ENCODE data around the gene KDM2B.
"Not testable (repeated sequence)": the region's sequence is repeated elsewhere in the genome, so short reads cannot be mapped to it uniquely, and the experiment has no call there.

Gene KDM2B

DNA sequence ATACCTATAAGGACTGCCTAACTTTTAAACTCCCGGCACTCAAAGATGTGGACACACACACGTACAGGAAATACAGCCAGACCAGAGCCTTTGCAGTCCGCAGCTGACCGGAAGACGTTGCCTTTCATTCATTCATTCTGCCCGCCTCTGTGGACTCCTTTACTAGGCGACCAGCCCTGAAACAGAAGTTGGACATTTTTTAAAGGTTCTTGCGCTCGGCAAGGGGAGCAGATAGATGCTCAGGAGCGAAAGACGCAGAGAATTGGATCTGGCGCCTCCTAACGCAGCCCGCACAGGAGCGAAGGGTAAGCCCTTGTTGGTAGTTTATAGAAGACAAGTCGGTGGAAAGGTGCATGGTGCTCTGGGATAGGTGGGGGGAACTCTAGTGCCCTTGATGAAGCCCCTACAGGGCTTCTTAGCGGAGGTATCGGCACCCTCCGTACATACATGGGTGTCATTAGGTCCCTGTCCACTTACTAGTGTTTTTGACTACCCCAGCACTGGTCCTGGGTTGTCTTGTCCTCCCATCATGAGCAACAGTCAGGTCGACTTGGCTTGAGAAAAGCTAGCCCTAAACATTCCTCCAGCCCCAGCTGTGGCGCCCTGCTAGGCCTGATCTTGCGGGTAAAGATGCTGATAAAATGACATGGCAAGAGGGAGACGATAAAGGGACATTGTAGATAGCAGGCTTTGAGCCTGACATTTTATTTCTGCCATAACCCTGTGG is at the start of gene KDM2B:
Gene KDM2B (minus strand): TSS at position 65 of the 727 bp plus-strand sequence. CDS start 112 bp downstream, outside the sequence.
- no peak for DNase-seq

DNA sequence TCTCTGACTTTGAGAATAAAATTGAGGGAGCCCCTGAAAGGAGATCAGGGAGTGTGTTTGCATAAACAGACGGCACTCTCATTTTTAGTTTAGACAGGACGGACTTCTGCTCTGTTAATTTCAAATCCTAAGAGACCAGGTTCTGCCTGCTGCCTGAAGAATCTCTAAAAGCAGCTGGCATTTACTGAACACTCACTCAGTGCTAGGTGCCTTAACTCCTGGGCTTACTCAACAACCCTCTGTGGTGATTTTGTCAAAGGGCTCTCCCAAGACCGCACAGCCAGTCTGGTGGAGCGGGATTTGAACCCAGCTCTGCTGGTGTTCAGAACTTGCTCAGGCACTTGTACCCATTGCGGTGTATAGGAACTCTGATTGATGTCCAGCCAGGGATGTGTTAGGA is 47.7 kb upstream of the KDM2B start:
- DNase-seq, result no peak

DNA sequence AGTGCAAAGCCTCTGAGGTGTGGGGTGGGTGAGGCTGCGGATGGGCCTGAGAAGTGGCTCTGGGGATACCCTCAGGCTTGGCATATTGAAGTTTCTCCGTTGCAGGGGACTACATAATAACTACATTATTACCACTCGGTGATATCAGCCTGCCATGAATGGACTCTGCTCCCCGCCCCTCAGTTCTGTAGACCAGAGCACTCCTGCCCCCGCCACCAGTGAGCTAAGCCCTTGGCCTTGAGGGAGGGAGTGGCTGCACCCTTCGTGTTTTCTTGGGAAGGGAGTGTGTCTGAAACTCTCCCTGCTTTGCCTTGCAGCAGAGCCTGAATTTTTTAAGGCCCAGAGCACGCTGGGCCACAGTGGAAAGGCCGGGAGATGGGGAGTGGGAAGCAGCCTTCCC is 47.2 kb upstream of the KDM2B start:
- DNase-seq, result peak; percentile 68

DNA sequence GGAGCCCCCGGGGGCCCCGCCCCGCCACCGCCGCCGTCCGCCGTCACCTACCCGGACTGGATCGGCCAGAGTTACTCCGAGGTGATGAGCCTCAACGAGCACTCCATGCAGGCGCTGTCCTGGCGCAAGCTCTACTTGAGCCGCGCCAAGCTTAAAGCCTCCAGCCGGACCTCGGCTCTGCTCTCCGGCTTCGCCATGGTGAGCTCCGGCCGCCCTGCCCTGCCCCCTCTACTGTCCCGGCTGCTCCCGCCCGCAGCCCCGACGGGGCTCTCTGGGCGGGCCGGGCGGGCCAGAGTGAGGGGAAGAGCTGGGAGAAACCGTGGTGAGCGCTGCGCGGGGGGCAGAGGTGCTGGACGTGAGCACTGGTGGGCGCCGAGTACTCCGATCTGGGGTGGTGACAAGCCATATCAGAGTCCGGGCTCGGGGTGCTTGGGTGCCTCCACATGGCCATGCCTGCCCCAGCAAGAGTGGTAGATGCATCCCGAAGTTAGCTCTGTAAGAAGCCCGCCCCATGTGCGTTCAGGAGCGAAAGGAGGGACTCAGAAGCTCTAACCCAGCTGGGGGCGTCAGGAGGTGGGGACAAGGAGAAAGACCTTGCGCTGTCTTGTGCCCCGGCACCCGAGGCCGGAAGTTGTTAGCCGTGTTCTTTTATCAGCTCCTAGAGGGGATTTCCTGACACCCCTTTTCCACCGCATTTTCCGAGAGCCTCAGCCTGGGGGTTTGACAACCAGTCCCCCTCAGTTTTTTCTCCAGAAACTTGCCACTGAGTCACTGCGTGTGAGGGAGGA is 46.2 kb upstream of the KDM2B start:
- peak; percentile 92 for DNase-seq

DNA sequence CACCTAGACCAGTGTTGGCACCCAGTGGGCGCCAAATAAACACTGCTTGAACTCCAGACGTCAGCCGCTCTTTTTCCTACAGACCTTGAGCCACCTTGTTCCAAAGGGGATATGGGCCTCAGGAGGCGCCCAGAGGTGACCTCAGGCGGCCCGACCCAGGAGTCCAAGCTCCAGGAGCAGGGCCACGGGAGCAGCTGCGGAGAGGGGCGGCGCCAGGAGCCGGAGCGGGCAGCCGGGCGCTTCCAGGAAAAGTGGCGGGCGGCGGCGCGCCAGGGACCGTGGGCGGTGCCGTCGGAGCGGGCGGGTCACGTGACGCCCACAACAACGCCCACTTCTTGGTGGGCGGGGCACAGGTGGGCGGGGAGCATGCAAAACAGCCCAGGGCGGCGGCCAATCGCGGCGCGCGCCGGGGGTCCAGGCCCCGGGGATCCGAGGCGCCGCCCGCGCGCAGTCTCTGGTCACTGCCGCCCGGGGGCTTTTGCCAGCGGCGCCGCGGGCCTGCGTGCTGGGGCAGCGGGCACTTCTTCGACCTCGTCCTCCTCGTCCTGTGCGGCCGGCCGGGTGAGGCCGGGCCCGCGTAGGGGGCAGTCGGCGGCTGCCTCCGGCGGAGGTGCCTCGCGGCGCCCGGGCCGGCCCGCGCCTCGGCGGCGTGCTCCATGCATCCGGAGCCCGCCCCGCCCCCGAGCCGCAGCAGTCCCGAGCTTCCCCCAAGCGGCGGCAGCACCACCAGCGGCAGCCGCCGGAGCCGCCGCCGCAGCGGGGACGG is 45.4 kb upstream of the KDM2B start, which contains the start of gene ORAI1:
Gene ORAI1 (plus strand): TSS at position 444 of the 766 bp plus-strand sequence.
- DNase-seq, result peak; percentile 99

DNA sequence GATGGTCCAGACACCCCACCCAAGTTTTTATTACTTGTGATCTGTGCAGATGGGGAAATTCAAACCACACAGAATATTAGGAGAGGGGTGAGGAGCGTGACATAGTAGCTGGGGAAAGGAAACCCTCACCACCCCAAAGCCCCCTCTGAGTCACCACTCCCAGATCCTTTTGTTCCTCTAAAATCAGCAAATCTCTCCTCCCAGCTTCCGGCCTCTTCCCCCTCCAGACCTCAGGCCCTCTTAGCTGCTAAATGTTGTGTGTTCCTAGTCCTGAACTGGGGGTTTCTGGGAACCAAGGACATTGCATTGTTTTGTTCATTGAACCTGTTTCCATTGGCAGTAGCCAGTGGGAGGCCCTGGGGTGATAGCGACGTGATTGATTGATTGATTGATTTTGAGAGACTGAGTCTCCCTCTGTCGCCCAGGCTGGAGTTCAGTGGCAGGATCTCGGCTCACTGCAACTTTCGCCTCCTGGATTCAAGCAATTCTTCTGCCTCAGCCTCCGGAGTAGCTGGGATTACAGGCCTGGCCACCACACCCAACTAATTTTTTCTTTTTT is 39.6 kb upstream of the KDM2B start:
- DNase-seq, result no peak

DNA sequence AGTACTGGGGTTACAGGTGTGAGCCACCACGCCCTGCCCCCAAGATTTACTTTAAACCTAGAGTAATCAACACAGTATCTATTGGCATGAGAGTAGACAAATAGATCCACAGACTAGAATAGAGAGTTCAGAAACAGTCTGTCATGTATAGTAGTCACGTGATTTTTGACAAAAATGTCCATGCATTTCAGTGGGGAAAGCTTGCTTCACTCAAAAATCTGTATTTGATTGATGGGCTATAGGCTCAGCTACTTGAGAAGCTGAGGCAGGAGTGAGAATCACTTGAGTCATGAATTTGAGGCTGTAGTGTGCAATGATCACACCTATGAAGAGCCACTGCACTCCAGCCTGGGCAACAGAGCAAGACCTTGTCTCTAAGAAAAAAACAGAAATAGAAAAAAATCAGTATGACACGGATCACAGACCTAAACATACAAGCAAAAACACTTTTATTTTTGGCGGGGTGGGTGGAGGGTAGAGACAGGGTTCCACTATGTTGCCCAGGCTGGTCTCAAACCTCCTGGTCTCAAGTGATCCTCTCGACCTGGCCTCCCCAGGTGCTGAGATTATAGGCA is 37.9 kb upstream of the KDM2B start:
- no peak for DNase-seq

DNA sequence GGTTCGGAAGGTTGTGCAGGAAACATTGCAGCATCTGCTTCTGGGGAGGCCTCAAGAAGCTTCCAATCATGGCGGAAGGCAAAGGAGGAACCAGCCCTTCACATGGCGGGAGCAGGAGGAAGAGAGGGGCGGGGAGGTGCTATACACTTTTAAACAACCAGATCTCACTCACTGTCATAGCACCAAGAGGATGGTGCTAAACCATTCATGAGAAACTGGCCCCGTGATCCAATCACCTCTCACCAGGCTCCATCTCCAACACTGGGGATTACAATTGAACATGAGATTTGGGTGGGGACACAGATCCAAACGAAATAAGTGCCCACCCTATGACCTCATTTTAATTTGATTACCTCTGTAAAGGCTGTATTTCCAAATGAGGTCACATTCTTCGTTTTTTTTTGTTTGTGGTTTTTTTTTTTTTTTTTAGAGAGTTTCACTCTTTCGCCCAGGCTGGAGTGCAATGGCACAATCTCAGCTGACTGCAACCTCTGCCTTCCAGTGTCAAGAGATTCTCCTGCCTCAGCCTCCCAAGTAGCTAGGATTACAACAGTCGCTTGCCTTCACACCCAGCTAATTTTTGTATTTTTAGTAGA is 34.1 kb upstream of the KDM2B start:
- no peak for DNase-seq

DNA sequence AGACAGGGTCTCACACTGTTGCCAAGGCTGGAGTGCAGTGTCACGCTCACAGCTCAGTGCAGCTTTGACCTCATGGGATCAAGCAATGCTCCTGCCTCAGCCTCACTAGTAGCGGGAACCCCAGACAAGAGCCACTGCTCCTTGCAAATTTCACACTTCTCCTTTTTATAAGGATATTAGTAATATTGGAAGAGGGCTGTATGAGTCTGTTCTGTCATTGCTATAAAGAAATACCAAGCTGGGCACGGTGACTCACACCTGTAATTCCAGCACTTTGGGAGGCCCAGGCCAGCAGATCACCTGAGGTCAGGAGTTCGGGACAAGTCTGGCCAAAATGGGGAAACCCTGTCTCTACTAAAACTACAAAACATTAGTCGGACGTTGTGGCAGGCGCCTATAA is 32.6 kb upstream of the KDM2B start:
- no peak for DNase-seq

DNA sequence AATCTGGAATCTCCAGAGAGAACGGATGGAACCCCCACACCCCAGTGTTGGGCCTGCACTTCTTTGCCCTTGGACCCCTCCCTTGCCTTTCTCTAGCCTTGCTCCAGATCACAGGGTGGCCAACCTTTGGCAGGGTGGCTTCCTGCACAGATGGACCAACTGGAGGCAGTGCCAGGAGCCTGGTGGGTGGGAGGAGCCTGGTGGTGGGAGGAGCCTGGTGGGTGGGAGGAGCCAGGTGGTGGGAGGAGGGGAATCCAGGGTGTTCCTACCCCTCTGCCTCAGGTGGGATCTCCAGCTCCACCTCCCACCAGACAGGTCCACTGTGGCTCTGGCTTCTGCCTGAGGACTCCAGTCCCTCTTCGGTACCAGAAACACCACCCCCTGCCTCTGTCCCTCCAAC is 30.5 kb upstream of the KDM2B start:
- peak; percentile 62 for DNase-seq

DNA sequence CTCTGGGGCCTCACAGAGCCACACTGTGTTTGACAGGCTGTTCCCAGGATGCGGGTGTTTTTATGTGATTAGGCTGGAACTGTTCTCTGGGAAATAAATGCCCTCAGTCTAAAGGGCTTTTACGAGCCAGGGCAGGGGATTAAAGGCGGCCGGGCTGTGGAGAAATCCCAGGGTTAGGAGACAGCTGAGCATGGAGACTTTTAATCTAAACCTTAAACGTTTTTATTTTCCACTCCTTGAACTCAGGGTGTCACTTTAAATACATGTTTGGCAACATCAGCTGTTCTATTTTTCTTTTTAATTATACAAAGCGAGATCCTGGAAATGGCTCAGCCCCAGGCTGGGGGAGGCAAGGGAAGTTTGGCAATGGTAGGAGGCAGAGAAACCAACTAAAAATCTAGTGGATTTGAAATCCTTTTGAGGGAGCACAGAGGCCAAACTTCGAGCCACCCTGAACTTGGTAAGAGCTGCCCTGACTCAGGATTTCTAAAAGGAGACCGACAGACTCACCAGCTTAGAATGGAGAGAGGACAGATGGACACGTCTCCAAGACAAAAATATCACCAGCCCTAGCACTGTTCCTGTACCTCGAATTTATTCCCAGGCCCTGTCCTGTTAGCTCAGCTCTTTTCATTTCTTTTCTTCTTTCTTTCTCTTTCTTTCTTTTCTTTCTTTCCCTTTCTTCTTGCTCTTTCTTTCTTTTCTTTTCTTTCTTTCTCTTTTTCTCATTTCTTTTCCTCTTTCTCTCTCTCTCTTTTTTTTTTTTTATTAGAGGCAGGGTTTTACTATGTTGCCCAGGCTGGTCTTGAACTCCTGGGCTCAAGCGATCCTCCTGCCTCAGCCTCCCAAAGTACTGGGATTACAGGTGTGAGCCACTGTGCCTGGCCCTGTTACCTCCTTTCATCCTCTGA is 29.7 kb upstream of the KDM2B start:
- DNase-seq, result no peak

DNA sequence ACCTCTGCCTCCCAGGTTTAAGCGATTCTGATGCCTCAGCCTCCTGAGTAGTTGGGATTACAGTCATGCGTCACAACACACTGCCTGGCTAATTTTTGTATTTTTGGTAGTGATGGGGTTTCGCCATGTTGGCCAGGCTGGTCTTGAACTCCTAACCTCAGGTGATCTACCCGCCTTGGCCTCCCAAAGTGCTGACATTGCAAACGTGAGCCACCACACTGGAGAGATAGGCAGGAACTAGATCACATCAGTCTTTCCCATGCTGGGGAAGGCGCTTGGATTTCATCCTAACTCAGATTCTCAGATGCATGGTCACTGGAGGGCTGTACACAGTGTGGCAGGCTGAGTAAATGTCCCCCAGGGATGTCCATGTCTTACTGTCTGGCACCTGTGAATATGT is 27.5 kb upstream of the KDM2B start:
- DNase-seq, result no peak

DNA sequence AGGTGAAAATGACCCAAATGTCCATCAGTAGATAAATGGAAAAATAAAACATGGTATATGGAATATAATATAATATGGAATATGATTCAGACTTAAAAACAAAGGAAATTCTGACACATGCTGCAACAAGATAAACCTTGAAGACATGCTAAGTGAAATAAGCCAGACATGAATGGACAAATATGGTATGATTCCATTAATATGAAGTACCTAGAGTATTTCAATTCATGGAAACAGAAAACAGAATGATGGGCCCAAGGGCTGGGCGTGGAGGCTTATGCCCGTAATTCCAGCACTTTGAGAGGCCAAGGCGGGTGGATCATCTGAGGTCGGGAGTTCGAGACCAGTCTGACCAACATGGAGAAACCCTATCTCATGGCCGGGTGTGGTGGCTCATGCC is 22.8 kb upstream of the KDM2B start:
- no peak for DNase-seq

DNA sequence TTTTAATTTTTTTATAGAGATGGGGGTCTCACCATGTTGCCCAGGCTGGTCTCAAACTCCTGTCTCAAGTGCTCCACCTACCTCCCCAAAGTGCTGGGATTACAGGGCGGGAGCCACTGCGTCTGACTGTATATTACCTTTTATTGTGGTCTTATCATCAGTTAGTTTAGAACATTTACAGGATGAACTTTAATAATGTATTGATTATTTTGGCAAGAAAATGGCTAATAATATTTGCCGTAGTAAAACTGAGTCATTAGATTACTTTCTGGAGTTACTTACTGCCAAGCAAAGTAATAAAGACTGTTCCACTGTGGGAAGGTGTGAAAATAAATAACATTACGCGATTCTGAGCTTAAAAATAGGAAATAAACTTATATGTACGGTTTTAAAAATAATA is 21.9 kb upstream of the KDM2B start:
- DNase-seq, result no peak

DNA sequence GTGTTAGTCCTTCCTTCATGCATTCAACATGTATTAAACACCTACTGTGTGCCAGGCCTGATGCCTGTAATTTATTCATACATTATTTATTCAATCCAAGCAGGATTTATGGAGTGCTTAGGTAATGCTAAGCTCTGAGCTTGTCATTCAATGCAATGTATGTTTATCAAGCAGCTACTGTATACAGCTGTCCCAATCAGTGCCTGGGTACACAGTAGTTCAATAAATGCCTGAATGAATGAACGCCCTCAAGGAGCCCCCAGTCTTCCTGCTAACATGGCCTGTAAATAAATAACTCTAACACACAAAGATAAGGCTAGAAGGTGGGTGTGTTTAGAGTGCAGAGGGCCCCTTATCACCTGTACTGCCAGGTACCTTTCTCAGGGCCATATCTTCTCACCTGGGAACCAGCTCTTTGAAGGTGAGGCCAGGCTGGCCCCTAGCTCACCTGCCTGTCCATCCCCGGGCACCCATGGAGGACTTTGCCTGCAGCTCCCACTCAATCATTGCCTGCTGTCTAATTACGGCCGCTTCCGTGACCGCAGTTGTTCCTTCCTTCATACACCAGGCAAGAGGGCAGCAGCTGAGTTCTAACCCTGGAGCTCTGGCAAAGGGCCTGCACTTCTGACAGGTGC is 20.0 kb upstream of the KDM2B start:
- DNase-seq, result no peak

DNA sequence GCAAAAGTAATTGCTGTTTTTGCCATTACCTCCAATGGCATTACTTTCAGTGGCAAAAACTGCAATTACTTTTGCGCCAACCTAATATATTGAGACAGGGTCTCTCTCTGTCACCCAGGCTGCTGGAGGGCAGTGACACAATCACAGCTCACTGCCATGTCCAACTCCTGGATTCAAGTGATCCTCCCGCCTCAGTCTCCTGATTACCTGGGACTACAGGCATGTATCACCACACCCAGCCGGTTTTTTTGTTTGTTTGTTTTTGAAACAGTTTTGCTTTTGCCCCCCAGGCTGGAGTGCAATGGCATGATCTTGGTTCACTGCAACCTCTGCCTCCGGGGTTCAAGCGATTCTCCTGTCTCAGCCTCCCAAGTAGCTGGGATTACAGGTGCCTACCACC is 15.7 kb upstream of the KDM2B start:
- DNase-seq, result no peak

DNA sequence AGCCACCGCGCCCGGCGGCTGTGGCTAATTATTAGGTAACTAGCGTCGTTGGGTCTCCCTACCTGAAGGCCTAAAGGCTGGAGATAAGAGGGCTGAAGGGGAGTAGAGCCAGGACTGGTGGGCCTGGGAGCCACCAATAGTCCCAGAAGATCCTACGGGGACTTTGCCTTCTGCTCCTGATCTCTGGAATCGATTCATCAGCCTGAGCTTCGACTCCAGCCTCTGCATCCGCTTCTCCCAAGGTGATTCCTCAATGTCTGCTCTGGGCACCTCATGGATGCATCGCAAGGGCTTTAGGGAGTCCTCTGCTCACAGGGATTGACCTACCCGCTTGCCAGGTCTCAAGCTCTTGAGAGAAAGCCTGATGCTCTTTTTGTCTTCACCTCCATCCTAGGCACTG is 14.7 kb upstream of the KDM2B start:
- DNase-seq, result no peak

DNA sequence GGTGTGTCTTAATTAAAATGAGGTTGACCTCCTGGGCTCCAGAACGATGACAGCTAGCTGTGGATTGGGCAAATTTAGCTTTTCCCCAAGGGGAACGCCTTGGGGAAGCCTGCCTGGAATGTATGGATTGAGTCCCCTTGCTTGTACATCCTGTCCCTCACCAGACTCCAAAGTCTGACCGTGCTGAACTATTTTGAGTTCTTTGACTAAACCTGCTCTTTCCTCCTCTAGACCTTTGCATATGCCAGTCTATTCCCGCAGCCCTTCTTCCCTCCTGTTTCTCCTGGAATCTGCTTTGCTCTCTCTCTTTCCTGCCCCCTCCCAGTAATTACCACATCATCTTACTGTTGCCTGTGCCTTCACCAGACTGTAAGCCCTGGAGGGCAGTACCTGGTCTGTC is 11.5 kb upstream of the KDM2B start:
- DNase-seq, result no peak

DNA sequence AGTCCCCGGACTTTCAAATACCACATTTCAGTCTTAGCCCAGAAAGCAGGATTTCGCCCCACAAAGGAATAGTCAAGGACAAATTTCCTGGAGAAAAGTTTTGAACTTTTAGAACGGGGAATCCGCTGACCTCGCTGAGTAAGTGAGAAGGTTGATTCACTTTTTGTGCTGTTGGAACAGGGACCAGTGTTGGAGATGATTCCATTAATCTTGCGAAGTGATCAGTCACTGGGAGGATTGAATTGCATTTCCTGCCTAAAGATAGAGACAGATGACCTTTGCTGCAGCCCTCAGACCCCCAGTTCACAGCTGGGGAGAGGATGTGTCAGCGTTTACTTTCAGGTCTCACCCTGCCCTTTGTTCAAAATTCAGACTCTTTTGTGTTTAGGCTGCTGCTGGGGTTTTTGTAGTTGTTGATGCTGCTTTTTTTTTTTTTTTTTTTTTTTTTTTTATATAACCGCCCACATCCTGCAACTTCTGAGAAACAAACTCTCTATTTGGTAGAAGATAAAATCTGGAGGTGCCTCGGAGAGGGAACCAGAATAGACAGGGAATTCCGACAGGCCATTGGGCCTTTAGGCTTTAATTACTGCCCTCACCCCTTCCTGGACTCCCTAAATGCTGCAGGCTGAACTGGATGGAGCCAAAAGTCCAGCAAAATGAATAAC is 9.8 kb upstream of the KDM2B start:
- peak; percentile 72 for DNase-seq

DNA sequence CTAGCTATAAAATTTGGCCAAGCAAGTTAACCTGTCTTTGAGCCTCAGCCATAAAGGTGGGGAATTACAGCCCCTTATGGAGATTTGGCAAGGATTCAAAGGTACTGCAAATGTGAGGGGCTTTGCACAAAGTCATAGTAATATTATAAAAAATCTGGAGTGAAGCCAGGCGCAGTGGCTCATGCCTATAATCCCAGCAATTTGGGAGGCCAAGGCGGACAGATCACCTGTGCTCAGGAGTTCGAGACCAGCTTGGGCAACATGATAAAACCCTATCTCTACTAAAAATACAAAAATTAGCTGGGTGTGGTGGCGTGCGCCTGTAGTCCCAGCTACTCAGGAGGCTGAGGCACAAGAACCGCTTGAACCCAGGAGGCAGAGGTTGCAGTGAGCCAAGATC is 4.1 kb upstream of the KDM2B start:
- not testable (repeated sequence) for DNase-seq

Data from activated CD8-positive, alpha-beta memory T cell treated with anti-CD3 and anti-CD28 coated beads, Interleukin-2, amount 50 U/mL, for 48 hours (primary cell).